NCI-H748 (cell line): ENCODE measurements around the gene IL17B.

Experiments used
- DNase-seq: peaks from one replicate; lab custom pipeline; 2025; ENCODE audit not compliant: unreplicated experiment; lab: John Stamatoyannopoulos, UW

Gene IL17B

DNA sequence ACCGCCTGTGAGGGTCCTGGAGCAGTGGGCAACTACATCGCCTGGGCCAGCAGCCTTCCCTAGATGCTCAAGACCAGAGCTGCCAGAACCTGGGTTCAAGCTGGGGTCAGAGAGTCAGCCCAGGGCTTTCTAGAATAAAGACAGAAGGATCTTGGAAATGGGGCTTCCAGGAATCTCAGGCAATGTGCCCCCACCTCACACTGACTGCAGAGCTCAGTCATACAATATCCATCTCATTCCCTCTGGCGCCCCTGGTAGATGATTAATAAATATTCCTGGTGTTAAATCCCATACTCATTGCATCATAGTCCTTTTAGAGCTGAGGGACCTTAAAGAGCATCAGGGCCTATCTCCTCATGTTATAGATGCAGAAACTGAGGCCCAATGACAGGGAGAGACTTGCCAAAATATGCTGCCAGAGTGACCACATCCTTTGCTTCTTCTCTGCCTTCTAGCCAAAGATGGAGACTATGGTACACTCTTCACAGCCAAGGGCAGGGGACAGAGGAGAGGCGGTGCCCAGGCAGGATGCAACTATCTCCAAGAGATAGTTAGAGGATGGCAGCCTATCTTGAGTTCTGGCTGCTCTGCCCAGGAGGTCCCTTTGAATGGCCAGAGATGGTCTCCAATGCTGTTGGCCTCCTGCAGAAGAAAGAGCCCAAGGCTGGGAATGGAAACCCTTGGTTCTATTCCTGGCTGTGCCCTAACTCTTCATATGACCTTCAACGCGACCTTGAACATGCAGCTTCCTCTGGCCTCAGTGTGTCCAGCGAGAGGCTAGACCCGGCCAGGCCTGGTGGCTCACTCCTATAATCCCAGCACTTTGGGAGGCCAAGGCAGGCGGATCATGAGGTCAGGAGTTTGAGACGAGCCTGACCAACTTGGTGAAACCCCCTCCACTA lies 36.2 kb upstream of the IL17B start:
- DNase-seq: no peak

DNA sequence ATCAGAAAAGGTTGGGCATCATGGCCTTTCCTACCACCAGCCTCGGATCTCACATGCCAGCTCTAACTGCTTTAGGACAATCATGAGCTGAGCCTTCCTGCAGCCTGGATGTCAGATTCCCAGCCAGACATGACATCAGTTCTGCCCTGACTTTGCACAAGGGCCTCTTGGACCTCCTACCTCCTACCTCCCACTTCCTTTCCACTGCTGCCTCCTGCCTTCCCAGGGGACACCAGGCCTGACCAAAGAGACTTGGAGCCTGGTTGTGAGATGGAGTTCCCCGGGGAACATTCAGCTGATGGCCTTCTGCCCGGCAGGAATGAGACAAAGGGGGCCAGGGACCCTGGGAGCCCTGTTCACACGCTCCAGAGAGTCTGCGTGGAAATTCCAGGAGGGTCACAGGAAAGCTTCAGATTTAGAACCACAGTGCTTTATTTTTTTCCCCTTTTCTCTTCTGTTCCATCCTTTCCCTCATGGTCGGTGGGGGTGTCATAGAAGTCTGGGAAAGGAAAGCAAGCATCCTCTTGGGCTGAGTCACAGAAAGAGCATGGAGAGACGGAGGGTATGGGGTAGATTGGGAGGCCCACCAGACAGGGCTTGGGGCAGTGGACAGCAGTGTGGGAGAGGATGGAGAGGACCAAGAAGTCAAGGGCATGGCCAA lies 35.4 kb upstream of the IL17B start:
- no peak for DNase-seq

DNA sequence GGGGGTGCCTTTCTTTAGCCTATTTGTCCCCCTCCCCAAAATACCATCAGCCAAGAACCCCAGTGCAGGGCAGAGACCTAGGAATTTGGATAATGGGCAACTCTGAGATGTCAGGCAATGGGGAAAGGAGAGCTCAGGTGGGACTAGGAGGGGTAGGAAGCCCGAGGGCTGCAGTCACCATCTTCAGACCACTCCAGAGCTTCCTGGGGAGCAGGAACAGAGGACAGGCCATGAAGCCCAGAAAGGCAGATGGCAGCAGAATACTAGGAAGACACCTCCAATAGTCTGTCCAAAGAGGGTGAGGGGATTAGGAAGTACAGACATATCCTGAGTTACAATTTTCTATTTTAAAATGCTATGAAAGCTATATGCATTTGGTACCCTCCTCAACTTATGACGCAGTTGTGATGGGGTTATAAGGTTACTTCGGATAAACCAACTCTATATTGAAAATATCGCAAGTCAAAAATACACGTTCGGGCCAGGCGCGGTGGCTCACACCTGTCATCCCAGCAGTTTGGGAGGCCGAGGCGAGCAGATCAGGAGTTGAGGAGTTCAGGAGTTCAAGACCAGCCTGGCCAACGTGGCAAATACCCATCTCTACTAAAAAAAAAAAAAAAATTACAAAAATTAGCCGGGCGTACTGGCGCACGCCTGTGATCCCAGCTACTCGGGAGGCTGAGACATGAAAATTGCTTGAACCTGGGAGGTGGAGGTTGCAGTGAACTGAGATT lies 34.6 kb upstream of the IL17B start:
- no peak for DNase-seq

DNA sequence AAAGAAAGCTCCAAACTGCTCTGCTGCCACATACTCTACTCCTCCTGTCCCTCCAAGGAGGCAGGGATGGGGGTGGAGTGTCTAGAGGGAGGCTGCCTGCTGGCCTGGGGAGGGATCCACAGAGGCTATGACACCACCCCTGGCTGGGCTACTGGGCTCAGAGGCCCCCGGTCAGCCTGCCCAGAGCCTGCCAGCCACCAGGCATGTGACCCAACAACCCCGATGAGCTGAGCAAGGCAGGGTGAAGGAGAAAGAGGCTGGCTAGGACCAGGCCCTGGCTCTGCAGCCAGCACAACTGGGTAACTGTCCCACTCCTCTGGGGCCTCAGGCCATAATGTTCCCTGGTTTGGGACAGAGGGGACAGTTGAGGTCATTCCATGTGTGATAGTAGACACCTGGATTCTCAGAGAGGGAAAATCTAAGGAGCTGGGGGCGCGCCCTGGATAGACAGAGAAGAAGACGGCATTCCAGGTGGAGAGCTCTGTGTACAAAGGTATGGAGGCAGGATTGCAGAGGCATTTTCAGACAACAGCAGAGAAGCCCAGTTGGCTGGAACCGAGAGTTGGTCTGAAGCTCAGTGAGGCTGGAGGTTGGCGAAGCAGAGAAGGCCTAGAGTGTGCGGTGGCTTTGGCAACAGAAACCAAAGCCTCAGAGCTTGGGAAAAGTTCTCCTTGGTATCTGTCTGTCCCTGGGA lies 33.8 kb upstream of the IL17B start:
- no peak for DNase-seq

DNA sequence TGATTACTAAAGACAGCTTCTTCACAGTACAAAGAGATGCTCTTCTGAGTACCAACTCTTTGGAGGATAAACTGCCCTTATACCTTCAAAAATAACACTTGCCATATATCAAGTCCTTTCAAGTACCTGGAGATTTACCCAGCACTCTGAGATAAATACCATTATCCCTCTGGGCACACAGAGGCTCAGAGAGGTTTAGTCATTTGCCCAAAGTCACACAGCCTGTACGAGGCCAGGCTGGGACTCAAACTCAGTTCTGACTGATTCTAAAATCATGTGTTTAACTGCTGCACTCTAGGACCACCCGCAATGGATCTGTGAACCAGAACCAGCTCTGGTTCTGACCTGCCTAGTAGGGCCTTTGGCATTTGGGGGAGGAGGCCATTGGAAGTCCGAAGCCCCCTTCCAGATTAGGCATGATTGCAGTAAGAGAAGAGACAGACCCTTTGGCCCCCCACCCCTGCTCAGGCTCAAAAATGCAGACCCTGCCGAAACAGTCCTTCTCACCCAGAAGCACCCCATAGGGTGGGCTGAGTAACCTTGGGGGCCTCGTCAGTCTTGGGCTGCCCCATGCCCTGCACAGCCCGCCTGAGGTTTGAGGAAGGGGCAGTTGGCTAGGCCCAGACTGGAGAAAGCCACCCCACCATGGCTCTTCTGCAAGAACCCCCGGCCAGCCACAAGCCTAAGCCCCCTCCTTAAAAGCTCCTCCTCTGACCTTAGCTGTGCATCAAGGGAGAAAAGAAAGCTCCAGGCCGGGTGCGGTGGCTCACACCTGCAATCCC lies 32.8 kb upstream of the IL17B start:
- no peak for DNase-seq

DNA sequence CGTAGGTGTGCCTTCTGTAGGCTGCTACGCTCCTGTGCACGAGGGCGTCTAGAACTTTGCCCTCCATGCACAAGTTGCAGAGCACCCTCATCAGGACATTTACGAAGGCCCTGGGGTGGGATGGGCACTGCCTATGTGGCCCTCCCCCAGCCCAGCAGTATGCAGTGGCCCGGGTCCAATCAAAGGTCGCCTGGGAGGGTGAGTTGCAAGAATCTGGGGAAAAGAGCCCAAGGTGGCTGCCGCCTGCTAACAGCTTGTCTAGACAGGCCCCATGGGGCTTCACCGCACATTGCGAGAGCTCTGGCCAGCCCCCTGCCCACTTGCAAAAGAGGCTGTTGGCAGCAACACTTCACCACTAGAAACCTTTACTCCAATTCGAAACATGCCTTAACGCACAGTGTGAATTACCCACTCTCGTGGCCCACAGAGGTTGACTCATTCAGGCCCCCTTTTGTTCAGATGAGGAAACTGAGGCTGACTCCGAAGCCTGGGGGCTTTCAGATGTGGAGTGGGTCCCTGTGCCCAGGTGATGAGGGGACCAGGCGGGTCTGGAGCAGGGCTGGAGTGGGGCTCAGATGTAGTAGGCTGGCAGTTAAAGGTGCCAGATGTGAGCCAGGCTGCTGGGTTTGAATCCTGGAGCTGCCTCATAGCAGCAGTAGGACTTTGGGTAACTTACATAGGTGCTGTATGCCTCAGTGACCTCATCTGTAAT lies 31.8 kb upstream of the IL17B start:
- no peak for DNase-seq

DNA sequence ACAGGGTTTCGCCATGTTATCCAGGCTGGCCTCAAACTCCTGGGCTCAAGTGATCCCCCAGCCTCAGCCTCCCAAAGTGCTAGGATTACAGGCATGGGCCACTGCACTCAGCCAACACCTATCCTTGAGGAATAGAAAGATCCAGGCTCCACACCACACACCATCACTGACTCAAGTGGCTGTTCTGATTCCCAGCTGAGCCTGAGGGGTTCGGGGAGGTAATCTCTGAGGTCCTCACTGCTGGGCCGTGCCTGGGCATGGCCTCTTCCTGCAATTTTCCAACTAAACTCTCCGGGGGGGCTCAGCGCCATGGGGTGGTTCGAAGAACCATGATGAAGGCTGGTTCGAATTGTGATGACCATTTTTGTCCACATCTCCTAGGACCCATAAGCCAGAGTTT lies 31.0 kb upstream of the IL17B start:
- DNase-seq: no peak

DNA sequence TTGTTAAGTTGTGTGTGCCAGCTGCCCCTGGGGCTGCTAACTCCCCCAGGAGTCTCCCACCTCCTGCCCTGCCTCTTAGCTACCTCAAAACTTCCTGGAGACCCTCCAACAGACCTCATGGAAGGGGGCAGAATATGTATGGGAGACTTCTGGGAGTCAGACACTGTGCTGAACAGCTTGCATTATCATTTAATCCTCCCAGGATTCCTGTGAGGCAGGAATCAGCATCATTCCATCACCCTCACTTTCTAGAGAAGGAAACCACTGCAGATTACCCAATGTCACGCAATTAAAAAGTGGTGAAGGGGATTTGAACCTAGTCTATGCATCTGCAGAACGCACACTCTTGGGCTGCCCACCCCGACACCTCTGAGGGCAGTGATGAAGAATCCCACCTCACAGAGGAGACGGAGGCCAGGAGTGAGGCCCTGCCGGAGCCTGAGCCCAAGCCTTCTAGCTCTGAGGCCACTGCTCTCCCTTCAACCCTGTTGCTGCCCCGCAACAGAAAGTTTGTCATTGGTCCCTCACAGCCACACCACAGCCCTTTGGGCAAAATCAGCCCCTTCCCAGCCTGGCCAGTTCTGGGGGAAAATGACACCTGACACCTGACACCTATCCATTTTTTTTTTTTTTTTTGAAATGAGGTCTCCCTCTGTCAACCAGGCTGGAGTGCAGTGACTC lies 30.3 kb upstream of the IL17B start:
- DNase-seq: no peak

DNA sequence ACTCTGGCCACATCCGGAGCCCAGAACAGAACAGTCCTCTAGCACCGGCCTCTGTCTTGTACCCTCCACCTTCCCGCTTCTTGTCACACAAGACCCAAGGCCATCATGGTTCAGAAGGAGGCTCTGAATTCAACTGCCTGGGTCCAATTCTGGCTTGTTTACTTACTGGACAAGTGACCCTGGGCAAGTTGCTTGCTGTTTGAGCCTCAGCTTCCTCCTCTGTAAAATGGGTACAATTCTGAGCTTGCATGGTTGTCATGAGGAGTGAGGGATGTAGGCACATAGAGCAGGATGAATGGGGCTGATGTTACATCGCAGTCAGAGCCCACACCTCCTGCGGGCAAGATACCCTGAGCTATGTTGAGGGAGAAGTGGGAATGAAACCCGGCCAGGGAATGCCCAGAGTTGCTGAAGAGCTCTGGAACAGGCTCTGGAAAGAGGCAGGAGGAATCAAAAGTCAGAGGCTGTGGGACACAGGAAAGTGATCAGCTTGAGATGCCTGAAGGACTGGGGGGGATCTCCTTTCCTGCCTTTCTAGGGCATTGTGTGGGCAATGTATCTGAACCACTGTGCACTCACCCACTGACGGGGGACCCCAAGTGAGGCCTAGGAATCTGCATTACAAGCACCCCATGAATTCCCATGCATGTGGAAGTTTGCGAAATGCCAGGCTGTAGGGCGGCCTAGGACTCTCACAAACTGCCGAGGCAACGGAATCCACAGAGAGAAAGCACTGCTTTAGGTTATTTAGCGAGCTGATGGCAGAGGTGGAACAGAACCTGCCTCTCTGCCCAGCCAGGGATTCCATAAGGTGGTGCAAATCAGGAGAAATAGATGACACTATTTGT lies 29.4 kb upstream of the IL17B start:
- no peak for DNase-seq

DNA sequence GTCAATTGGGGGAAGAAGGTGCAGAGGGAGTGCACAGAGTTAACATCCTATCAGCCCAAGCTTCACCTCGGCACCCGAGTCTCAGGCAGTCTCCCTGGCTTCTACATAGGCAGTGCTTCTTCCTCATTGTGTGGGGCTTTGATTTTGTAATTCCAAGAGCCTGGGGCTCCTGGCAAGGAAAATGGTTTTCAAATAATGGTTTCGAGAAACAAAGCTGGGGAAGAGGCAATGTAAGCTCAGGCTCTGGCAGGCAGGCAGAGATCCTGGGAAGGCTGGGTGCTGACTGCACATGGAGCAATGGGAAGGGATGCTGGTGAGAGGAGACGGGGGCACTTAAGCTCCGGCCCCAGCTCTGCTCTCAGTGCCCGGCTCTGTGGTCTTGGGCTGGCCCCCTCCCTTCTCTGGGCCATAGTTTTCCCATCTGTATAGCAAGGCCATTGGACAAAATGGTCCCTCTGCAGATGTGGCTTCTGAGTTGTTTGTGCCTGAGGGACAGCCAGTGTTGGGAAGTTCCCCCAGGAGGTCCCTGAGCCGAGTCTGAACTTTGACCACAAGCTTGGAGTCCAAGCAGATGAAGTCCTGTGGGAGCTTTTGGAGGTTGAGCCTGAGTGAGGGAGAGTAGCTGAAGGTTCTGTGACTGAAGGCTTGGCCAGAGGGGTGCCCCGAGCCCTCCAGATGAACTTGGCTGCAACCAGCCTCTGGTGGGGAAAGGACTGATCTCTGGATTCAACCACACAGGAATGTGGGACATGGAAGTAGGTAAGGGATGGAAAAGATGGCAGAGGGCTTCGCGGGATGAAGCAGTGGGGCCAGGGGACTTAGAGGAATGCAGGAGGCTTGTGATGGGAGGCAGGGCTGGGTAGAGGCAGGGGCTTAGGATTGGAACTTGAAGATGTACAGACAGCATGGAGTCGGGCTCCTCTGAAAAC lies 28.5 kb upstream of the IL17B start:
- DNase-seq: no peak

DNA sequence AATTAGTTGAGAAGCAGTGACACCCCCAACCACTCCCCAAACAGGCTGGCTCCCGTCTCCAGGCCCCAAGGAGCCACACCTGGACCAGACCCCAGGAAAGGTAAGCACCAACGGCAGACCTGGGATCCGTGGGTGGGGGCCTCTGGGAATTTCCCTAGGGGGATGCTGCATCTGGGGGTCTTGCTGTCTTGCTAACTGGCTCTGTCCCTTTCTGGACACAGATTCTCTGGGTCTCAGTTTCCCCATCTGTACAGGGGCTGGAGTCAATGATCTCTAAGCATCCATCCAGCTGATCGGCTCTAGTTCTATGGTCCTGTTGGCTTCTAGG lies 27.9 kb upstream of the IL17B start:
- no peak for DNase-seq

DNA sequence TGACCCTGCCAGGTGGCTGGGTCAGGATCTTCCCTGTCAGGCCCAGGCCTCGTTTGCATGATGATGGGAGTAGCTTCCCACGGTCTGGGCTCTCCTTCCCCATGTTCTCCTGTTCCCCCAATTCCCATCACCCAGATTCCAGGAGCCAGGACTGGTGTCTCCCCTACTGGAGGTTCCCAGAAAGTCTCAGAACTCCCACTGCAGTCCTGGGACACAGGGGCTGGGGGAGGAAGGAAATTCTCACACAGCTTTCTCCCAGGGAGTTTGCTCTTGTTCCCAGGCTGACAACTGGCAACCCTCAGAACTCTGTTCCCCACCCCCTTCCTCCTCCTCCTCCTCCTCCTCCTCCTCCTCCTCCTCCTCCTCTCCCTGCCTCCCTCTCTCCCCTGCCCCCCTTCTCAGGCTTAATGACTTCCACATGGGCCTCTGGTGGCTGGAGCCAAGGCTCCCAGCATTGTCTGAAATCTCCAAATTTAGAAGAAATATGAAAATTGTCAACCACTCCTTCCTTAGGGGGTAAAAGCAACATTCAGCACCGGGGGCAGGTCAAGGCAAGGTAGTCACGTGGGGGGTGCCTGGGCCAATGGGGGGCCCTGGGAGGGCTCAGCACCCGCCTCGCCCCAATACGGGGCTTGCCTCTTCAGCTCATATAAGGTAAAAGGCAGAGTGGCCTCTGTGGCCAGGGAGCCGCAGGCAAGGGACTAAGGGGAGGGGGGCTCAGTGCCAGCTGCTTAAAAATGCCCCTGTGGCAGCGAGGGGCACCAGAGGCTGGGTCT lies 27.3 kb upstream of the IL17B start:
- no peak for DNase-seq

DNA sequence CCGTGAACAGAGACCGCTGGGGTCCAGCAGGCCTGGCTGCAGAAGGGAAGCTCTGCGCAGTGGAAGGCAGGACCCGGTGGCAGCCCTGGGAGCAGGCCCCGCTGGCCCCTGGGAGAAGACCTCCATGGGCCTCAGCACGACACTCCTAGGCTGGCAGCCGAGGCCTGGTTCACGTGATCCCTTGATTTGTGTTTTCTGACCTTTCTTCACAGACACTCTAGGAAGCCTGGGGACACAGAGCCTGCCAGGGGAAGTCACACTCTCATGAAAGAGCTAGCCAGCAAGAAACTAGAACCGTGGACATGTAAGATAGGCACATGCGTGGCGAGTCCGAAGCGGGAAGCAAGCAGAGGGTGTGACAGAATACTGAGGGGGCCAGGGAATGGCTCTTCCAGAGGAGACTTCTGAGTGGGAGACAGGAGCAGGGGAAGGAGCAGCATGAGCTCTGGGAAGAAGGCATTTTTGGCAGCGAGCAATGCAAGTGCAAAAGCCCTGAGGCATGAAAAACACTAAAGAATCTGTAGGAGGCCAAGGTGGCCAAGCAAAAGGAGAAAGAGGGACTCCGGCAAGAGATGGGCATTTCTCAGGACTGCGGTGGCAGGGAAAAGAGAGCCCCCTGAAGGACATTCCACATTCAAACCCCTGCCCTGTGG lies 26.6 kb upstream of the IL17B start:
- DNase-seq: no peak

DNA sequence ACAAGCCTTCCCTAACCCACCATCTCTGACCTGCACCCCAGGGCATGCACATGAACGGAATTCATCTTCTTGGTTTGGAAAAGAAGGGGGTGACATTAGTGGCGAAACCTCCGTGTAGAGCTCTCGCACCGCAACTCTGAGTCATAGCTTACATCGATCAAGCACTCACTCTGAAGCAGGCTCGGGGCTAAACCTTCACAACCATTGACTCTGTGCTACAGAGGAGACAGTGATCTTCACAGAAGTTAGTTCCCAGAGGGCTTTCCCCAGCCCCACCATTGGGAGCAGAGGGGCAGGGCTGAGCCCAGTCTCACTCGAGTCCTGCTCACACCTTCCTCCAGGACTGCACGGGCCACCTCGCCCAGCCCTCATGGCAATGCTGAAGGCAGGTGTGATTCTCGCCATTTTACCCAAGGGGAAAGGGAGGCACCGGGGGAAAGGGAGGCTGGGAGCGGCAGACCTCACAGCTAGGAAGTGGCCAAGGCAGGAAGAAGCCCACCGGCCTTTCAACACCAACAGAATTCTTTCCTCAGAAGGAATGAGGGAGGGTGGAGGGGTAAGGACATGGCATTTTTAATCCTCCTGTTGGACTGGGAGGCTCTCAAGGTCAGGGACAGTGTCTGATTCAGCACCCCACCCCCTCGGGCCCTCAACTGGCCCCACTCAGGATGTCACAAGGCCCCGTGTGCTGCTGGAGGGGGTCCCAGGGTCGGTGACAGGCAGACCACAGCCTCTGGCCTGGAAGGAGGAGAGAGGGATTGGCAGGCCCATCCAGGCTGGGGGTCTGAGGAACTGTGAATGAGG lies 25.9 kb upstream of the IL17B start:
- DNase-seq: no peak
